ENCODE results near the gene PGLYRP1.

- TF ChIP-seq YY1 (IDR thresholded peaks at IDR 0.05; ENCODE audit: insufficient read depth, insufficient read length): no peak
- no peak for TF ChIP-seq ZNF274 (IDR thresholded peaks at IDR 0.05; ENCODE audit: low read depth, low read length)
- no peak for TF ChIP-seq SUZ12 (IDR thresholded peaks at IDR 0.05; ENCODE audit: extremely low read depth, insufficient read depth, insufficient read length)
Observed at GRCh38 chr19:46069806-46070341, 47.0 kb upstream of the PGLYRP1 start.
